GM12865 (cell line): Measurements from ENCODE around the gene MALT1.

Source experiments
- DNase-seq: peaks from one replicate; pipeline ENCODE4 v3.0.0; 2010; ENCODE audit warnings: low read depth
- H3K4me3 ChIP-seq: 2 replicates; pipeline ENCODE4 v1.5.1; 2011; ENCODE audit warnings: mild to moderate bottlenecking, low read depth, low read length, control low read depth
- CTCF ChIP-seq: IDR thresholded peaks from 2 replicates; pipeline ENCODE4 v1.5.1; 2011; ENCODE audit warnings: low read length, control low read depth, low read depth, inconsistent platforms; ENCODE audit not compliant: insufficient read depth; ENCODE audit errors: missing control alignments

Gene MALT1

GRCh38 chr18:58635891-58636290 is 35.4 kb upstream of the MALT1 start:
- no peak for TF ChIP-seq CTCF
- DNase-seq, result peak; percentile 57
- H3K4me3 ChIP-seq, result no peak overlapping the region

- H3K4me3 ChIP-seq, result no peak overlapping the region
- DNase-seq, result no peak
- no peak for TF ChIP-seq CTCF
Measured at GRCh38 chr18:58637197-58637596, 34.1 kb upstream of the MALT1 start.

GRCh38 chr18:58637946-58638345 is 33.3 kb upstream of the MALT1 start:
- TF ChIP-seq CTCF, result no peak
- DNase-seq, result no peak
- H3K4me3 ChIP-seq, result no peak overlapping the region

- H3K4me3 ChIP-seq, result no peak overlapping the region
- DNase-seq, result peak; percentile 49
- no peak for TF ChIP-seq CTCF
Measured at GRCh38 chr18:58638441-58638840, 32.8 kb upstream of the MALT1 start.

GRCh38 chr18:58639237-58639636 is 32.0 kb upstream of the MALT1 start:
- no peak for TF ChIP-seq CTCF

GRCh38 chr18:58639751-58640427 is 31.4 kb upstream of the MALT1 start:
- TF ChIP-seq CTCF, result no peak
- no peak overlapping the region for H3K4me3 ChIP-seq
- peak; percentile 52 for DNase-seq

More at GRCh38 chr18:58639237-58639636, 32.0 kb upstream of the MALT1 start:
- H3K4me3 ChIP-seq, result no peak overlapping the region
- no peak for DNase-seq

- DNase-seq, result no peak
- no peak overlapping the region for H3K4me3 ChIP-seq
- TF ChIP-seq CTCF, result no peak
Measured at GRCh38 chr18:58640428-58640805, 30.8 kb upstream of the MALT1 start.
